DOHH2 (cell line): ENCODE results near the gene RHO.
"Not testable (repeated sequence)": the region's sequence is repeated elsewhere in the genome, so short reads cannot be mapped to it uniquely, and the experiment has no call there.

Experiments used
- EZH2phosphoT487 ChIP-seq: fragments of 200-600 bp; sonication (generic); IDR thresholded peaks from 2 replicates; pipeline ENCODE4 v1.6.1; 2017; ENCODE audit warnings: borderline replicate concordance, mild to moderate bottlenecking, antibody characterized with exemption, low read length, moderate library complexity, mixed read lengths
- TF ChIP-seq, protein P1 (sequence below): fragments of 200-600 bp; sonication (generic); IDR thresholded peaks from one replicate; pipeline ENCODE4 v1.5.1; 2014; ENCODE audit warnings: antibody characterized with exemption, mild to moderate bottlenecking, low read depth, low read length; ENCODE audit not compliant: poor library complexity, severe bottlenecking

GRCh38 chr3:129489258-129489657 is 39.2 kb upstream of the RHO start:
- TF ChIP-seq, protein P1, sequence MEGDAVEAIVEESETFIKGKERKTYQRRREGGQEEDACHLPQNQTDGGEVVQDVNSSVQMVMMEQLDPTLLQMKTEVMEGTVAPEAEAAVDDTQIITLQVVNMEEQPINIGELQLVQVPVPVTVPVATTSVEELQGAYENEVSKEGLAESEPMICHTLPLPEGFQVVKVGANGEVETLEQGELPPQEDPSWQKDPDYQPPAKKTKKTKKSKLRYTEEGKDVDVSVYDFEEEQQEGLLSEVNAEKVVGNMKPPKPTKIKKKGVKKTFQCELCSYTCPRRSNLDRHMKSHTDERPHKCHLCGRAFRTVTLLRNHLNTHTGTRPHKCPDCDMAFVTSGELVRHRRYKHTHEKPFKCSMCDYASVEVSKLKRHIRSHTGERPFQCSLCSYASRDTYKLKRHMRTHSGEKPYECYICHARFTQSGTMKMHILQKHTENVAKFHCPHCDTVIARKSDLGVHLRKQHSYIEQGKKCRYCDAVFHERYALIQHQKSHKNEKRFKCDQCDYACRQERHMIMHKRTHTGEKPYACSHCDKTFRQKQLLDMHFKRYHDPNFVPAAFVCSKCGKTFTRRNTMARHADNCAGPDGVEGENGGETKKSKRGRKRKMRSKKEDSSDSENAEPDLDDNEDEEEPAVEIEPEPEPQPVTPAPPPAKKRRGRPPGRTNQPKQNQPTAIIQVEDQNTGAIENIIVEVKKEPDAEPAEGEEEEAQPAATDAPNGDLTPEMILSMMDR: not testable (repeated sequence)
- not testable (repeated sequence) for TF ChIP-seq EZH2phosphoT487
